HG02981 (cell line): Measurements from ENCODE around the gene WNT4.

Experiments
- ATAC-seq: cut with Tn5 transposase; IDR thresholded peaks from one replicate; pipeline ENCODE4 v1.9.1; 2021; ENCODE audit warnings: mild to moderate bottlenecking, moderate library complexity; ENCODE audit not compliant: unreplicated experiment

The WNT4 gene

GRCh38 chr1:22132517-22133235, 10.2 kb downstream of the WNT4 start:
- no peak for ATAC-seq

- no peak for ATAC-seq
Observed at GRCh38 chr1:22131875-22132486, 10.9 kb downstream of the WNT4 start.

GRCh38 chr1:22131062-22131461, 11.8 kb downstream of the WNT4 start:
- no peak for ATAC-seq

- no peak for ATAC-seq
Observed at GRCh38 chr1:22129501-22130117, 13.3 kb downstream of the WNT4 start.

- ATAC-seq: no peak
Observed at GRCh38 chr1:22128392-22128791, 14.5 kb downstream of the WNT4 start.

GRCh38 chr1:22127731-22128130, 15.2 kb downstream of the WNT4 start:
- ATAC-seq: no peak

- no peak for ATAC-seq
Observed at GRCh38 chr1:22127248-22127647, 15.6 kb downstream of the WNT4 start.

GRCh38 chr1:22126531-22126930, 16.4 kb downstream of the WNT4 start:
- ATAC-seq: no peak

- ATAC-seq: no peak
Observed at GRCh38 chr1:22124592-22125229, 18.2 kb downstream of the WNT4 start.

- no peak for ATAC-seq
Observed at GRCh38 chr1:22123901-22124404, 18.9 kb downstream of the WNT4 start.

- ATAC-seq: no peak
Observed at GRCh38 chr1:22123071-22123390, 19.9 kb downstream of the WNT4 start.

GRCh38 chr1:22122273-22123070, 20.4 kb downstream of the WNT4 start:
- ATAC-seq: no peak

- ATAC-seq: no peak
Observed at GRCh38 chr1:22121421-22121911, 21.4 kb downstream of the WNT4 start.

GRCh38 chr1:22120469-22120790, 22.5 kb downstream of the WNT4 start:
- no peak for ATAC-seq

GRCh38 chr1:22119626-22120468, 23.1 kb downstream of the WNT4 start:
- ATAC-seq: no peak

GRCh38 chr1:22118291-22118992, 24.5 kb downstream of the WNT4 start:
- no peak for ATAC-seq

- no peak for ATAC-seq
Observed at GRCh38 chr1:22117851-22118250, 25.0 kb downstream of the WNT4 start.

- no peak for ATAC-seq
Observed at GRCh38 chr1:22117238-22117637, 25.7 kb downstream of the WNT4 start.

GRCh38 chr1:22115286-22115685, 27.6 kb downstream of the WNT4 start:
- no peak for ATAC-seq
